ENCODE results near the gene URI1.

The URI1 gene

GRCh38 chr19:29971002-29971401 is 29.0 kb downstream of the URI1 start:
- no peak for DNase-seq (ENCODE audit: low read depth, low spot score)

- no peak for DNase-seq (ENCODE audit: low read depth, low spot score)
These were observed 29.6 kb downstream of the URI1 start for GRCh38 chr19:29971648-29972047.

GRCh38 chr19:29974701-29975100 is 32.7 kb downstream of the URI1 start:
- no peak for DNase-seq (ENCODE audit: low read depth, low spot score)

- no peak for DNase-seq (ENCODE audit: low read depth, low spot score)
These were observed 34.3 kb downstream of the URI1 start for GRCh38 chr19:29976151-29976943.

GRCh38 chr19:29978080-29978479 is 36.0 kb downstream of the URI1 start:
- DNase-seq (ENCODE audit: low read depth, low spot score): no peak

- DNase-seq (ENCODE audit: low read depth, low spot score): no peak
These were observed 41.5 kb downstream of the URI1 start for GRCh38 chr19:29983568-29983967.

- DNase-seq (ENCODE audit: low read depth, low spot score): no peak
These were observed 43.2 kb downstream of the URI1 start for GRCh38 chr19:29985196-29985595.

- DNase-seq (ENCODE audit: low read depth, low spot score): no peak
These were observed 46.3 kb downstream of the URI1 start for GRCh38 chr19:29988351-29988750.

GRCh38 chr19:29992233-29992867 is 50.3 kb downstream of the URI1 start:
- no peak for DNase-seq (ENCODE audit: low read depth, low spot score)

GRCh38 chr19:29999490-29999889 is 57.5 kb downstream of the URI1 start:
- DNase-seq (ENCODE audit: low read depth, low spot score): no peak

GRCh38 chr19:30000862-30001261 is 58.8 kb downstream of the URI1 start:
- DNase-seq (ENCODE audit: low read depth, low spot score): no peak

GRCh38 chr19:30001301-30001700 is 59.3 kb downstream of the URI1 start:
- DNase-seq (ENCODE audit: low read depth, low spot score): no peak

- no peak for DNase-seq (ENCODE audit: low read depth, low spot score)
These were observed 59.8 kb downstream of the URI1 start for GRCh38 chr19:30001791-30002190.

GRCh38 chr19:30003866-30004265 is 61.8 kb downstream of the URI1 start:
- no peak for DNase-seq (ENCODE audit: low read depth, low spot score)

GRCh38 chr19:30004403-30004802 is 62.4 kb downstream of the URI1 start:
- no peak for DNase-seq (ENCODE audit: low read depth, low spot score)

- no peak for DNase-seq (ENCODE audit: low read depth, low spot score)
These were observed 64.2 kb downstream of the URI1 start for GRCh38 chr19:30006207-30006606.

- DNase-seq (ENCODE audit: low read depth, low spot score): no peak
These were observed 66.1 kb downstream of the URI1 start for GRCh38 chr19:30008169-30008568.

- DNase-seq (ENCODE audit: low read depth, low spot score): no peak
These were observed 67.0 kb downstream of the URI1 start for GRCh38 chr19:30009013-30009412.

- DNase-seq (ENCODE audit: low read depth, low spot score): no peak
These were observed 69.1 kb downstream of the URI1 start for GRCh38 chr19:30011051-30011578.

GRCh38 chr19:30014770-30015169 is 72.7 kb downstream of the URI1 start:
- no peak for DNase-seq (ENCODE audit: low read depth, low spot score)

GRCh38 chr19:30017172-30017571 is 75.1 kb downstream of the URI1 start:
- no peak for DNase-seq (ENCODE audit: low read depth, low spot score)

- DNase-seq (ENCODE audit: low read depth, low spot score): no peak
These were observed 78.2 kb downstream of the URI1 start for GRCh38 chr19:30020189-30020588.

GRCh38 chr19:30022659-30023058 is 80.6 kb downstream of the URI1 start:
- DNase-seq (ENCODE audit: low read depth, low spot score): no peak
